Measurements from ENCODE around the gene RBFOX2.

Gene RBFOX2

DNA sequence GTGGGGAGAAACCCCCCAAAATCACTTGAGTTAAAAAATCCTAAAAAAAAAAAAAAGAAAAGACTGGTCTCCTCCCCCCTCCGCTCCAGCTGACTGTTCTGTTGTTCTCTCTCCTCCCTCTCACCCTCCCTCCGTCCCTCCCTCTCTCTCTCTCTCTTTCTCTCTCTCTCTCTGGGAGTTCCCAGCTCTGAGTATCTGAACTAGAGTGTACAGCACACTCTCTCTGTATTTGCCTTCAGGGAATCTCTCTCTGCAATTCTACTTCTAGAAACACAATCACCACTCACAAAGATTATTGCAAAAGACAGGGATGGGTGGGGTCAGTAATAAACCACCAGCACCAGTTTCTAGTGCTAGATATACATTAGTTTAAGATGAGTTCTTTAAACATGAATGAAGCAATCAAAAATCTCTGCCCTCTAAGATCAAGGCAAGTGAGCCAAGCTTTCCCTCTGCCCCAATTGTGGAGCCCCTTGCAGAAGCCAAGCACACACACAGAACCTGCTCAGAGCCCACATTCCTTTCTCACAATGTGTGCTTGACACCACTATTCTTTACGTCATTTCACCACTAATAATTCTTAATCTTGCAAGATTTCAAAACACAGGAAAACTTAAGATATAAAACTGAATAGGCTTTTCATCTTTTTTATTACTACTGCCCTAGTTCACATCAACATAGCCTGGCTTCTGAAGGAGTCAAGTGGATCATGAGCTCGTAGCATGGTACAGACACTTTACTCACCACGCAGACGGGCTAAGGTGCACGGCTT lies 133.5 kb downstream of the RBFOX2 start:
- no peak for DNase-seq

DNA sequence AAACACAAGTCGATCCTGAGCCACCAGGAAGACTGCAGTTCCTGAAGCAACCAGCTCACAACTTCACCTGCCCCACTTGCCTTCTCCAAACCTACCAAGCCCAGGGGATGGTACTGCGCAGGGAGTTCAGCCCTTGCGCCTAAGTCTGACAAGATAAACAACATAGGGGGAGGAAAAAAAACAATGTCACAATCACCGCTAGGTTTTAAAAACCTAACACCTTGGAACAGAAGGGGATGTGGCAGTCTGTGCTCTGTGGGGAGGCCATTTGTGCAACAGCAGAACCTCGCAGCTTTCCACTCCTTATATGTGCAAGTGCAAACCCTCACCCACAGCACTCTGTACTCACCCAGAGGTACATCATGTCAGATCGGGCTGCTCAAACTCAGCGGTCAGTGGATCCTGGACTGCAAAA lies 134.2 kb downstream of the RBFOX2 start:
- DNase-seq: no peak

DNA sequence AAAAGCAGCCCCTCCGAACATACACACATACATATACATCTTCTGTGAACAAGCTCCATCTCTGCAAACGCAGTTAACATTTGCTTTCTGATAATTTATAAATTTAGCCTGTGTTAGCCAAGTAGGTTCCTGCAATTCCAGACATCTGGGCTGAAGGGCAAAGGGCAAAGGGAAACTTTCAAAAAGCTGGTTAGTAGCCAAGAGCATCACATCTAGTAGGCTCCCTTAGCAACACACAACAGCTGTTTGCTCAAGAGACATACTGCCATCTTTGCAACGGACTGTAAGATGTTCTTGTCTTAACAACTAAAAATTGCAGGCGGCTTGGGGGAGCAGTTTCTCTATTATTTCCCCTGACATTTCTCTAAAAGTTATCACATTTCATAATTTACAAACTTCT lies 134.9 kb downstream of the RBFOX2 start:
- no peak for DNase-seq

DNA sequence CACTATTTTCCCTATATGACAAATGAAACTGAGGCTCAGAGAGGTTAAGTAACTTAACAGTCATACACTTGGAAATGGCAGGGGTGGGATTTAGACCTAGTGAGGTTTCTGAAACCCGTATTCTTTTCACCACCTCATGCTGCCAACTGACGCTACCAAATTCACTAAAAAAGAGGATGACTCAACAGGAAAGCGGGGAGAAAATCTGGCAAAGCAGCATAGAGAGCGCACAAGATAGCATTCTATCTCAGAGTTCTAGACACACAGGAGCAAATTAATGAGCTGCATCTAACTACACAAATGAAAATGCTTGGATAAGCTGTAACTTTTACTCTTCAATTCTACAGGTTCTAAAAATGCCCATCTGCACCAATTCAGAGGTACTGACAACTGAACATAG lies 136.4 kb downstream of the RBFOX2 start:
- no peak for DNase-seq

DNA sequence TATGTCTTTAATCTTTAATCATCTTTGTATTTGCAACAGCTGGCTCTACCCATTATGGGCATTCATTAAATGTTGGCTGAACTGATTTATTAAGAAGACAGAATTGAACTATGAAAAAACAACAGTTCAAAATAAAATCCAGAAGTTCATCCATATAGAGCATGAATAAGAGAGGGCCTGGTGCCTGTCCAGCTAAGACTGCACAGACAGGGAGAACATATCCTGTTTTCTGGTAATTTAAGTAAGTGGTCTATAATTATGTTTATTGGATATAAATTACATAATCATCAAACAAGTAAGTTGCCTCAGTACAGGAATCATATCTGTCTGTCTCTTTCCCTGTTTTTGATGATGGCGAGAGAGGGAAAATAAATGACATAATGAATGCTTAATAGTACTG lies 137.2 kb downstream of the RBFOX2 start:
- no peak for DNase-seq

DNA sequence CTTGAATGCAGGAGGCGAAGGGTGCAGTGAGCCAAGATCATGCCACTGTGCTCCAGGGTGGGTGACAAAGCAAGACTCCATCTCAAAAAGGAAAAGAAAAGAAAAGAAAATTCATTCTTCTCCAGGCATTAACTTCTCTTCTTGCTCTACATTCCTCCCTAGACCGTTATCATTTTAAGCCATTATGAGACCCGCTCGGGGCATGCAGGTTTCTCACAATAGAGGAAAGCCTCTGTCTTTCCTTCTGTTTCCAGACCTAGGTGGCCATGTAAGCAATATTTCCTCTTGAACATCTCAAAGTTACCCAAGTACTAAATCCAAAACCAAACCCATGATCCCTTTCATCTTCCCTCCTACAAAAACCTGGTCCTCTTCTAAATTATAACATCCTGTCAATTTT lies 139.6 kb downstream of the RBFOX2 start:
- DNase-seq: no peak

DNA sequence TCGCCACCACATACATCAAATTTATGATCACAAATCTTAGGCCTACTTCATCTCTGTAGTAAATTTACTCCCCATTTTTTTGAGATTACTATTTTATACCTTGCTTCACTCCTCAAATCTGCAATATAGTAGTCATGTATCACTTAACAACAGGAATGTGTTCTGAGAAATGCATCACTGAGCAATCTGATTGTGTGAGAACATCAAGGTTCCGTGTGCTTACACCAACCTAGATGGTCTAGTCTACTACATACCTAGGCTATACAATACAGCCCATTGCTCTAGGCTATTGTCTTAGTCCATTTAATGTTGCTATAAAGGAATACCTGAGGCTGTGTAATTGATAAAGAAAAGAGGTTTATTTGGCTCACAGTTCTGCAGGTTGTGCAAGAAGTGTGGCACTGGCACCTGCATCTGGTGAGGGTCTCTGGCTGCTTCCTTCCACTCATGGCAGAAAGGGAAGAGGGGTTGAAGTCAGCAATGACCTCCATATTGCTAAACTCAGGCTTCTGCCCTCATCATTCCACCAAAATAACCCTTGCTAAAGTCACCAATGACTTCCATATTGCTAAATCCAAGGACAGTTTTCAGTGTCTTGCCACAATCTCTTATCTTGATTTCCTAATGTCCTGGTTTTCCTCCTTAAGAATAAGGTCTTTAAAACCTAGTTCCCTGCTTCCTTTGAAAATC lies 140.3 kb downstream of the RBFOX2 start:
- no peak for DNase-seq

DNA sequence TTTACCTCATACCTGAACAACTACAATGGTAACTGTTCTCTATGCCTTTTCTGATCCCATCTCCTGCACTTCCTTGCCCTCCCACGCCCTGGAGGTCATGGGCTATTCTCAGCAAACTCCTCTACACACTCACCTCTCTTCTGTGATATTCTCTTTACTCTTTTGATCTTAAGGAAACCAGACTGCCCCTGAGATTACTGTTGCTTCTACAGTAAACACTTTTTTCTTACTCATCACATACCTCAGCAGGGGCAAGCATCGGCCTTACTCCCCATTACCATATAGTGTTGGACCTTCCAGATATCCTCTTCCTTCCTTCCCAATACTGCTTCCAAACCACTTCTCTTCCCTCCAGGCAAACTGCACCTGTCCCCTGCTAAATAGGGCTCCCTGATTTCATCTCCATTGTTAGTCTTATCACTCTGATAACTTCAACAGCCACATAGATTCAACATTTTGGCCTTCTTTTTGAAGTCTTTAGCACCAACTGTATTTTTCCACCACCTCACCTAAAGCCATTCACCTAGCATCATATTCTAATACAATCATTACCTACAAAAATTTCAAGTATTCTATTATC lies 141.2 kb downstream of the RBFOX2 start:
- no peak for DNase-seq

DNA sequence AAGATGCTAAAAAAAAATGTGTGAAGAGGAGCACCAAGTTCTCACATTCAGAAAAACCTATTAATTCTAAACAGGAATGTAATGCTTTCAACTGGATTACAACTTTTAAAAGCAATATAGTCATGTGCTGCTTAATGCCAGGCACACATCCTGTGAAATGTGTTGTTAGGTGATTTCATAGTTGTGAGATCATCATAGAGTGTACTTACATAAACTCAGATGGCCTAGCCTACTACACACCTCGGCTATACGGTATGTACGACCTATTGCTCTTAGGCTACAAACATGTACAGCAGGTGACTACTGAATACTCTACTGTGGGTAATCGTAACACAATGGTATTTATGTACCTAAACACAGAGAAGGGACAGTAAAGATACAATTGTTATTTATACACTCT lies 142.3 kb downstream of the RBFOX2 start:
- DNase-seq: no peak

DNA sequence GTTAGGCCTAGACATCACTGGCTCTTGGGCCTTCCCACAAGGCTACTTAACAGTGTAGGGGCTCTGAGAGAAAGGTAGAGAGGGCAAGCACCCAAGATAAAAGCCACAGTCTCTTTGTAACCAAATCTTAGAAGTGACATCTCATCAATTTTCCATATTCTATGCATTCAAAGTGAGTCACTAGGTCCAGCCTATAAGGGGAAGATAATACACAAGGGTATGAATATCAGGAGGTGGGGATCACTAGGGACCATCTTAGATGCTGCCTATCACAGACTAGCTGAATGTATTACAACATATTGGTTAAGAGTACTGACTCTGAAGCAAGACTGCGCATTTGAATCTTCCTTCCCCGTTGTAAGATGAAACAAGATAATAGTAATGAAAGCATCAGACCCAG lies 144.1 kb downstream of the RBFOX2 start:
- no peak for DNase-seq

DNA sequence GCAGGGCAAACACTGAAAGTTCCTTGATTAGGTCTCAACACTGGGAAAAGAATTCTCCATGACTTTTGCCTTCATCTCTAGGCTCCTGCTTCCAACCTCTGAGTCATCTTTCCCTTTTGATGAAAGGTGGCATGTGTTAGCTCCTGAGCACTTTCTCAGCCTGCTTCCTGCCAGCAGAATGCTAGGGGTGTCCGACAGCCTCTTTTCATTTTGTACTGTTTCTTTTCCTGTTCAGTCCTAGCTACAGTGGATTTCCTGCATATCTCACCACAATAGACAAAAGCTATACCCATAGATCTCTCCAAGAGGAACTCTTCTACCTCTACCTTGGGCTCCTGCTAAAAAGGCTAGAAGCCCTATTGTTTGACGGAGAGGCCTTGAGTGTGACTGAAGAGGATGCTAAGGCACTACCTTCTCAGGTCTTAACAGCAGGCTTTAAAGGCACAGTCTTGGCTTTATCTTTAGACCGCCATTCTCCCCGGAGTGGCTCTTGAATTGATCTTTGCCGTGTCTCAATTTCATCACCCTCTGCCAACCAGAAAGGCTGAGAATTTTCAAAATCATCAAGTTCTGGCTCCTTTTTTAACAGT lies 145.5 kb downstream of the RBFOX2 start:
- peak in 3 of 6 experiments; percentile 3 to 45 (median 5) for DNase-seq

DNA sequence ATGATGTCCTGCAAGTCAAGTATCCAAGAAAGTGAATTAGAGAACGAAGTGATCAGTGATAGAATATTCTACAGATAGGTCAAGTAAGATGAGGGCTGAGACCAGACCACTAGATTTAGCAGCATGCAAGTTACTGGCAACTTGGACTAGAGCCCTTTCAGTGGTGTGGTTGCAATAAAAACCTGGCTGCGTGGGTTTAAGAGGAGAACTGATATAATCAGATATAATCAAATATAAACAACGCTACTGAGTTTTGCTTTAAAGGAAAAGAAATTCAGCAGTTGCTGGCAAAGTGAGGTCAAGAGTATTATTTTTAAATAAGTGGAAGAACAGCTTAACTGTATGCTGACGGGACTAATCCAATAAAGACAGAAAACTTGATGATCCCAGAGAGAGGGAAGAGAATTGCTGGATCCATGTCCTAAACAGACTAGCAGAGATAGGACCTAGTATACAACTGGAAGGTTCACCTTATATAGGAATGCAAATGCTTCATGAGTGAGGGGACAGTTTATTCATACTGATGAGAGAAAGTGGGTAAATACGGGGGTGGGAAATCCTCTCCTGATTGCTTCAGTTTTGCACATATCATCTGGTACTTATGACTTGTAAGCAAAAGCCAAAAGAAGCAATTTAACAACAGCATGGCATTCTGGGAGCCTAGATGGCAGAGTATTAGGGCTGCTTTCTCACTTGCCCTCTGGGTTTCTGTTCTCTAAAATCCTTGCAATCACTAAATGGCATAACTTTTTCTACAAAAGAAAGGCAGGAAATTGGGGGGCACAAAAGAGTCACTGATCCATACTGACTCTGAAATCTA lies 146.2 kb downstream of the RBFOX2 start:
- no peak for DNase-seq

DNA sequence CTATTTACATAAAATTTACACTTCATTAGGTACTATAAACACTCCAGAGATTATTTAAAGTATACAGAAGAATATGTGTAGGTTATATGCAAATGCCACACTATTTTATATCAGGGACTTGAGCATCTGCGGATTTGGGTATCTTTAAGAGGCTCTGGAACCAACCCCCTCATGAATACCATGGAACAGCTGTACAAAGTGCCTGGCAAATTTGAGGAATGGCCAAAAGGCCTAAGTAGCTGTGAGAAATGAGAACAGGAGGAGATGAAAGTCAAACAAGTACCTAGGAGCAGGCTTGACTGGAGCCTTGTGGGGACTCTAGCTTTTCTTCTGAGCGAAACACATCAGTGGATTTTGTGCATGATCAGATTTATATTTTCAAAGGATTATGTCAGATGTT lies 149.3 kb downstream of the RBFOX2 start:
- no peak for DNase-seq

DNA sequence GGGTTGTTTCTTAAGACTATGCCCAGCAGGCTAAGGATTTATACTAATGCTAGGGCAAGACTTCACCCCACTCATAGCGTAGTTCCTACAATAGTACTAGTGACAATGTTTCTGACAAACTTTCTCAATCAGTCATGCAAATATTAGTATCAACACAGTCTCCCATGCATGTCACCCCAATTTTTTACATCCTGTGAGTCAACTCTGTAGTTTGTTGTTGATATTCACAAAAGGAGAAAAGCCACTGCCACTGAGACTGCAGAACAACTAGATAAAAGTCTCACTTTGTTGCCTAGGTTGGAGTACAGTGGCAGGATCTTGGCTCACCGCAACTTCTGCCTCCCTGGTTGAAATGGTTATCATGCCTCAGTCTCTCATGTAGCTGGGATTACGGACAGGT lies 155.2 kb downstream of the RBFOX2 start:
- DNase-seq: no peak

DNA sequence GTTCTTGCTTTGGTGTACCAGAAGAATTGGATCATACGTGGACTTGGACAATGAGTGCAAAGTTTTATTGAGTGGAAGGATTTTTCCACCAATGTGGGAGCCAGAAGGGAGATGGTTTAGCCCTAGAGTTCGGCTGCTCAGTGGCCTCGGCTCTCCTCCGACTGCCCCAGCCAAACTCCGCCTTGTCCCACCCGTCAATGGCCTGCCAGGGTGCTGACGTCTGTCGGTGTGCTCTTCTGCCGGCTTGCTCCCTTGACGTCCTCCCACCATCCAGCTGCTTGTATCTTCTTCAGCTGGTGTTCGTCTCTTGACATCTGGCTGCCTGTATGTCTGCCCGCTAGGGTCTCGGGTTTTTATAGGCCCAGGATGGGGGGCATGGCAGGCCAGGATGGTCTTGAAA lies 156.2 kb downstream of the RBFOX2 start:
- DNase-seq: no peak

DNA sequence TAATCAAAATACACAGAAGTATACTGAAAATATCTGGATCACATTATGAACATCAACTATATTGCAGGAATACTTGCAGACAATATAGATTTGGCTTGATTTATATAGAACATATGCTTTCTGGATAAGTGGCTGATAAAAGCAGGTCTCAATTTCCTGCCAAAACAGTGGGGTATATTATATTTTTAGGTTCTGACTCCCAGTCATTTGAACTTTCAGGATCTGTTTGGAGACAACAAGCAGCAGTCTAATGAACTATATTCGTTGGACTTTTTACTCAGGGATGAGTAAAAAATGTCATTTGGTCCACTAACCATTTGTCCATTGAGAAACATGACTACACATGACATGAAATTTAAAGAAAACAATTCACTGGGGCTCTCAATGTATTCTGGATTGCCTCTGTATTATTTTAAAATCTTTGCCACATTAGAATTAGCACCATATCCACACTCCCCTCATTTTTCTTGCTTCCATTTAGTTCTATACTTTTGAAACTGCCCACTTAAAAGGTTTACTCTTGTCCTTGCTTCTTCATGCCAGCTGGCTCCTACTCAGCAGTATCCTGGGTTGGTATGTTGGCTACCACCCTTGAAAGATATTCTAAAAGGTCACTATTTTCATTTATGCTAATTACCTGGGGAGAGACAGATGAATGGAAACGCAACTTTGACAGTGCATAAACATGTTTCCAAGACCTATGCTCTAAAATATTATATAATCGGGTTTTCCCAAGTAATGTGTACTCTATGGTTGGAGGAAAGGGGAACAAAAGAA lies 157.9 kb downstream of the RBFOX2 start:
- no peak for DNase-seq

DNA sequence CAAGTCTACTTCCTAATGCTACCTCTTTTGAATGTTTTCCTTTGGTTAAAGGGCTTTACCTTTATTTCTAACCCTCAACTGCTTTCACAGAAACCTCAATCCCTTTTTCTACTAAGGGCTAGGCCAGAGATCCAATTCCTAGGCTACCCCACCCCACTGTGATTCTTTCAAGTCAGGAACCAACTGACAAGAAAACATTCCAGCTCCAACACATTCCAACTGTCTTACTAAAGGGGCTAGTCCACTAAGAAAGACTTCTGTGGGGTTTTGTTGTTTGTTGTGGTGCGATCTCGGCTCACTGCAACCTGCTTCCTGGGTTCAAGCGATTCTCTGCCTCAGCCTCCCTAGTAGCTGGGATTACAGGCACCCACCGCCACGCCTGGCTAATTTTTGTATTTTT lies 159.7 kb downstream of the RBFOX2 start:
- no peak for DNase-seq

DNA sequence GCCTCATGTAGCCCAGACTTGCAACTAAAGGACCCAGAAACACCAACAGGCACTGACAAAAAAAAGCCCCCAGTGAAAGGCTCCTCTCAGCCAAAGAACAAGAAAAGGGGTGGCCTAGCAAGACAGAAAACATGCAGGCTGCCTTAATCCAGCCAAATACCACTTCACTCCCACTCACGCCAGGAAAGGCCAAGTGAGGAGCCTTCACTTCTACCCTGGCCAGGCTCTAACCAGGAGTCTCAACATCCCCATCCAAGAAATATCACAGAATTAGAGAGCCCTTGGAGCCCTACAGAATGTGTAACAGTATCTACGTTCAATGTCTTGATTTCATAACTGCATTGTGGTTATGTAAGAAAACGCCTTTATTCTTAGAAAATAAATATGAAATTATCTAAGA lies 162.0 kb downstream of the RBFOX2 start:
- no peak for DNase-seq

DNA sequence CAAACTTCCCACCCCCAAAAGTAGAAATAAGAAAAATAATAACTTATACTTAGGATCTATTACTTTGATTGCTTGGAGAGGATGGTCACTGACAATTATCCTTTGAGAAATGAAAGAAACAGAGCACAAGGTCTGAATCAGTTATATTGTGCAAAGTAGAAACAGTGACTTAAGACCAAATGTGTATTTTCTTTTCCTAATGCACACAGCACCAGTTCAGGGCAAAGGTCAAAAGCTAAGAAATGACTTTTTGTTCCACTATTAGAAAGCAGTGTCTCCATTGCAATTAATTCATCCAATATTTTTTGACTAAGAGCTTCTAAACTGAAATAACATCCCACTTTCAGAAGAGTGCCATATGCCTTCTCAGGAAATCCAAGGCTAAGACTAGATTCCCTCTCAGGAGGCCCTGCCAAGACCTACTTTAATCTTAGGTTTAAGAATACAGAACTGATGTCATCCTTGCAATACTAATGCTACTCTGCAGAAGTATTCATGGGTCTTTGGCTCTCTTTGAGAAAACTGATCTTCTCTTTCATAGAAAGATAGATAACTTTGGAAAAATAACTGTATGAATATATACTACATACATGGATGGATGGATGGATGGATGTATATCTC lies 164.0 kb downstream of the RBFOX2 start:
- DNase-seq: no peak

DNA sequence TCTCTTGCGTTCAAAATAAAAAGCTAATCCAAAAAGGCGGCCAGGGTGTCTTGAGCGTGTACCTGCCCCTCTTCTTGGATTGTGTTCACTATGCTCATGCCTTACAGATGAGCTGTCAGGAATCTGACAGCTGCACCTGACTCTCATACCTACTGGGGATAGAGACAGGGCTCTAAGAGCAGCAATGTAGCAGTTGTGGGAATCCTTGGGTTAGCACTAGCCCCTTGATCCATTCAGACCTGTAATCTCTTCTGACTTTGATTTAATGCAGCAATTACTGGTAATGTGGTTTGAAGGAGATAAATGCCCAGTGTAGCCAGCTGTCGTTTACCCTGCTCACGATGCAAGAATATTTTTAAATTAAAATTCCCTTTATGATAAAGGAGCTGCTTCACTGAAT lies 165.2 kb downstream of the RBFOX2 start:
- no peak for DNase-seq

DNA sequence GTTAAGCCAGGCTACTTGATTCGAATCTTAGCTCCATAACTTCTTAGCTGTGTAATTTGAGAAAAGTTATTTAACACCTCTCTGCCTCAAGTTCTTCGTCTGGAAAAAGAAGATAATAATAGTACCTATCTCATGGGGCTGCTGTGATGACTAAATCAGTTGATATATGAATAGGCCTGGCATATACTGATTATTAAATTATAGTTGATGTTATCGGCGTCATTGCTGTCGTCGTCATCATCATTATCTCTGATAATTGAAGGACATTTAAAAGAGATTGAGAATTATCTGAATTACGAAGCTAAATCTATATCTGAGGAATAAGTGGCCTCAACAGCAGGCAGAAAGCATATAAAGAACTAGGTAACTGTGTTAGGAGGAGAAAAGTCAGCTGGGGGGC lies 165.9 kb downstream of the RBFOX2 start:
- DNase-seq: no peak

DNA sequence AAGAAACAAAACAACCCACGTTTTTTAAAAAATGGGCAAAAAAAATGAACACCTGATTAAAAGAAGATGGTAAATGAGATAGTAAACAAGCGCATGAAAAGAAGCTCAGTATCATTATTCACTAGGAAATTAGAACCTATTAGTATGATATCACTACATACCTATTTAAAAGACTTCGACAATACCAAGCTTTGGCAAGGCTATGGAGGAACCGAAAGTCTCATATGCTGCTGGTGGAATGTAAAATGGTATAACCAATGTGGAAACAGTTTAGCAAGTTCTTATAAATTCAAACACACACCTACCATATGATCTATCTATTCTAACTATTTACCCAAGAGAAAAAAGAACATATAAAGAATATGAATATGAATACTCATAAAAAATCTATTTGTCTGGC lies 167.2 kb downstream of the RBFOX2 start:
- no peak for DNase-seq
